SK-N-SH (cell line): Measurements from ENCODE around the gene CNTNAP2.

Source experiments
- CHD2 ChIP-seq: fragments of 150-350 bp; IDR thresholded peaks from 2 replicates; pipeline ENCODE4 v1.6.1; 2018; ENCODE audit warnings: low read length; ENCODE audit not compliant: partially characterized antibody
- ELF1 ChIP-seq: IDR thresholded peaks from 2 replicates; pipeline ENCODE4 v1.4.0; 2012
- EP300 ChIP-seq, 2 experiments: IDR thresholded peaks; 2 replicates each; pipeline versions ENCODE4 v1.4.0 to v1.6.1; 2012; ENCODE audit warnings: borderline replicate concordance in 1 of 2, low read depth in 1 of 2, low read length in 1 of 2
- EZH2phosphoT487 ChIP-seq: fragments of 200-600 bp; sonication (generic); IDR thresholded peaks from 2 replicates; pipeline ENCODE4 v1.6.1; 2017; ENCODE audit warnings: low read depth, mixed run types, mild to moderate bottlenecking, antibody characterized with exemption, moderate library complexity, borderline replicate concordance
- FOXJ3 ChIP-seq: sonication (generic); formaldehyde crosslinking; IDR thresholded peaks from 2 replicates; pipeline ENCODE4 v1.5.1; 2020; ENCODE audit warnings: mild to moderate bottlenecking, missing genetic modification reagents
- GABPA ChIP-seq: IDR thresholded peaks from 2 replicates; pipeline ENCODE4 v1.4.0; 2012; ENCODE audit warnings: low read depth, mild to moderate bottlenecking
- JUND ChIP-seq: IDR thresholded peaks from 2 replicates; pipeline ENCODE4 v1.4.0; 2012
- MAX ChIP-seq: IDR thresholded peaks from 2 replicates; pipeline ENCODE4 v1.4.0; 2012; ENCODE audit warnings: low read depth
- POLR2AphosphoS5 ChIP-seq: IDR thresholded peaks from 2 replicates; pipeline ENCODE4 v1.6.1; 2012; ENCODE audit warnings: low read depth, low read length
- TAF1 ChIP-seq: IDR thresholded peaks from 2 replicates; pipeline ENCODE4 v1.6.1; 2012; ENCODE audit warnings: low read depth, mild to moderate bottlenecking, low read length, moderate library complexity, borderline replicate concordance
- USF2 ChIP-seq: fragments of 150-350 bp; IDR thresholded peaks from 2 replicates; pipeline ENCODE4 v1.6.1; 2017; ENCODE audit warnings: antibody characterized with exemption, low read length, low read depth, borderline replicate concordance
- TF ChIP-seq, protein P1 (sequence below): fragments of 200-600 bp; sonication (generic); IDR thresholded peaks from 2 replicates; pipeline ENCODE4 v1.6.1; 2017; ENCODE audit warnings: antibody characterized with exemption, mild to moderate bottlenecking, moderate library complexity

GRCh38 chr7:147418966-147419365 lies 1302.4 kb downstream of the CNTNAP2 start:
- TF ChIP-seq POLR2AphosphoS5 (no peak), GABPA (no peak), FOXJ3 (CRISPR knock-in tag) (no peak), EP300 (IDR thresholded peaks at IDR 0.05; ENCODE audit: borderline replicate concordance in 1 of 2, low read depth in 1 of 2, low read length in 1 of 2) (no peak), EZH2phosphoT487 (no peak), JUND (no peak), ELF1 (no peak), CHD2 (no peak), MAX (no peak), TAF1 (no peak), USF2 (no peak)
- TF ChIP-seq, protein P1, sequence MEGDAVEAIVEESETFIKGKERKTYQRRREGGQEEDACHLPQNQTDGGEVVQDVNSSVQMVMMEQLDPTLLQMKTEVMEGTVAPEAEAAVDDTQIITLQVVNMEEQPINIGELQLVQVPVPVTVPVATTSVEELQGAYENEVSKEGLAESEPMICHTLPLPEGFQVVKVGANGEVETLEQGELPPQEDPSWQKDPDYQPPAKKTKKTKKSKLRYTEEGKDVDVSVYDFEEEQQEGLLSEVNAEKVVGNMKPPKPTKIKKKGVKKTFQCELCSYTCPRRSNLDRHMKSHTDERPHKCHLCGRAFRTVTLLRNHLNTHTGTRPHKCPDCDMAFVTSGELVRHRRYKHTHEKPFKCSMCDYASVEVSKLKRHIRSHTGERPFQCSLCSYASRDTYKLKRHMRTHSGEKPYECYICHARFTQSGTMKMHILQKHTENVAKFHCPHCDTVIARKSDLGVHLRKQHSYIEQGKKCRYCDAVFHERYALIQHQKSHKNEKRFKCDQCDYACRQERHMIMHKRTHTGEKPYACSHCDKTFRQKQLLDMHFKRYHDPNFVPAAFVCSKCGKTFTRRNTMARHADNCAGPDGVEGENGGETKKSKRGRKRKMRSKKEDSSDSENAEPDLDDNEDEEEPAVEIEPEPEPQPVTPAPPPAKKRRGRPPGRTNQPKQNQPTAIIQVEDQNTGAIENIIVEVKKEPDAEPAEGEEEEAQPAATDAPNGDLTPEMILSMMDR, result no peak
